HepG2 (cell line): ENCODE data around the gene ZNF385B. TPM values are rescaled to one million over a fixed set of nuclear protein-coding genes. Genes with fewer than 3 reads are reported as not detected.
A peak's percentile ranks its signal among the peaks of the same experiment; 100 is the strongest.

Experiments
- ATAC-seq: fragments of 200-7000 bp; cut with Tn5 transposase; 3 replicates; pipeline ENCODE4 v1.9.1; 2020; ENCODE audit warnings: mild to moderate bottlenecking, moderate library complexity
- BruUV-seq: library from RNA; stranded (reverse); fragments of 400-500 nt; replicated peaks from 2 replicates; lab custom pipeline; 2021; lab: Mats Ljungman, UMichigan
- CTCF ChIA-PET: fragments of 300-600 bp; formaldehyde crosslinking; extraction: SDS; loops from one replicate; lab custom pipeline; 2021; ENCODE audit warnings: low total read pairs, inconsistent platforms, low intra/inter-chr PET ratio; lab: Yijun Ruan, JAX
- POLR2A ChIA-PET: fragments of 350-600 bp; sonication (Branson Sonifier 250); formaldehyde crosslinking; loops from one replicate; lab custom pipeline; 2020; ENCODE audit warnings: antibody characterized with exemption, inconsistent platforms; lab: Yijun Ruan, JAX
- DNase-seq: peaks from one replicate; pipeline ENCODE4 v3.0.0-alpha.2; 2015; ENCODE audit warnings: low spot score
- FAIRE-seq: peaks from 3 replicates; lab custom pipeline; 2011; peaks lifted over from hg19 to GRCh38; lab: Jason Lieb, UNC
- H2AFZ ChIP-seq: one replicate; pipeline ENCODE4 v1.6.1; 2011; ENCODE audit warnings: low read length, inconsistent platforms
- H3K27ac ChIP-seq: fragments of 300-600 bp; 3 replicates; pipeline ENCODE4 v1.8.0; 2011; ENCODE audit warnings: mixed run types, mild to moderate bottlenecking, mixed read lengths, low read length, inconsistent platforms; ENCODE audit not compliant: insufficient read depth; ENCODE audit errors: extremely low read length
- H3K27me3 ChIP-seq, 2 experiments: fragments of 200-600 bp in 1 of 2; 2 replicates in 1 of 2; 3 replicates in 1 of 2; pipeline versions ENCODE4 v1.6.0 to v1.8.0; 2011; ENCODE audit warnings: low read length in 2 of 2, mild to moderate bottlenecking in 2 of 2, moderate library complexity in 2 of 2, inconsistent platforms in 1 of 2; ENCODE audit not compliant: insufficient read depth in 2 of 2, control insufficient read depth in 1 of 2
- H3K36me3 ChIP-seq, 2 experiments: fragments of 200-600 bp in 1 of 2; replicated peaks in 1 of 2; 2 replicates in 1 of 2; 3 replicates in 1 of 2; pipeline versions ENCODE4 v1.5.1 to v1.8.0; 2011; ENCODE audit warnings: low read length in 2 of 2, inconsistent platforms in 1 of 2; ENCODE audit not compliant: insufficient read depth in 2 of 2, control insufficient read depth in 1 of 2
- H3K4me1 ChIP-seq: 2 replicates; pipeline ENCODE4 v1.5.1; 2012; ENCODE audit warnings: low read length, inconsistent platforms; ENCODE audit not compliant: insufficient read depth
- H3K4me2 ChIP-seq: 2 replicates; pipeline ENCODE4 v1.6.0; 2011; ENCODE audit warnings: low read depth, low read length, inconsistent platforms
- H3K4me3 ChIP-seq, 3 experiments: fragments of 200-600 bp in 1 of 3; sonication (generic), shearing (Covaris generic) in 1 of 3; replicated peaks in 1 of 3; 2 replicates each; pipeline ENCODE4 v1.5.1; 2011 to 2016; ENCODE audit warnings: low read length in 3 of 3, inconsistent platforms in 2 of 3, low read depth in 2 of 3, mild to moderate bottlenecking in 2 of 3, control low read depth in 1 of 3, mixed read lengths in 1 of 3; ENCODE audit not compliant: insufficient read depth in 1 of 3
- H3K79me2 ChIP-seq: one replicate; pipeline ENCODE4 v1.6.1; 2011; ENCODE audit warnings: low read length, inconsistent platforms; ENCODE audit not compliant: insufficient read depth
- H3K9ac ChIP-seq: 2 replicates; pipeline ENCODE4 v1.6.0; 2011; ENCODE audit warnings: mild to moderate bottlenecking, low read depth, low read length, inconsistent platforms; ENCODE audit not compliant: insufficient read depth
- H3K9me3 ChIP-seq: 2 replicates; pipeline ENCODE4 v1.5.1; 2012; ENCODE audit warnings: mild to moderate bottlenecking, low read length
- H4K20me1 ChIP-seq: 2 replicates; pipeline ENCODE4 v1.6.0; 2011; ENCODE audit warnings: inconsistent platforms, mild to moderate bottlenecking, low read length, moderate library complexity; ENCODE audit not compliant: insufficient read depth
- CEBPG ChIP-seq: IDR thresholded peaks from 2 replicates; pipeline ENCODE4 v1.6.1; 2016
- JARID2 ChIP-seq: sonication (generic); formaldehyde crosslinking; IDR thresholded peaks from 2 replicates; pipeline ENCODE4 v1.8.1; 2023; ENCODE audit warnings: missing genetic modification reagents, inconsistent platforms; ENCODE audit not compliant: insufficient replicate concordance
- NFE2 ChIP-seq: sonication (generic); formaldehyde crosslinking; IDR thresholded peaks from 2 replicates; pipeline ENCODE4 v1.4.0; 2020; ENCODE audit warnings: missing genetic modification reagents
- SALL2 ChIP-seq: sonication (generic); formaldehyde crosslinking; IDR thresholded peaks from 2 replicates; pipeline ENCODE4 v1.8.1; 2023; ENCODE audit warnings: mild to moderate bottlenecking, missing genetic modification reagents, inconsistent platforms
- SOX13 ChIP-seq, 3 experiments: fragments of 450-650 bp in 1 of 3; sonication (generic) in 1 of 3; formaldehyde crosslinking in 1 of 3; IDR thresholded peaks in 2 of 3; conservative IDR thresholded peaks in 1 of 3; 2 replicates each; pipeline versions ENCODE4 v1.5.0 to v1.6.1; 2016 to 2020; ENCODE audit warnings: antibody characterized with exemption in 1 of 3, mild to moderate bottlenecking in 1 of 3, missing compliant biosample characterization in 1 of 3, missing genetic modification reagents in 1 of 3, moderate library complexity in 1 of 3
- ZBTB40 ChIP-seq, 2 experiments: fragments of 450-650 bp in 1 of 2; sonication (generic) in 1 of 2; formaldehyde crosslinking in 1 of 2; IDR thresholded peaks; 2 replicates each; pipeline versions ENCODE4 v1.6.1 to v1.8.0; 2016 to 2022; ENCODE audit warnings: antibody characterized with exemption in 1 of 2, mild to moderate bottlenecking in 1 of 2, missing genetic modification reagents in 1 of 2
- ZNF543 ChIP-seq: sonication (generic); formaldehyde crosslinking; IDR thresholded peaks from 2 replicates; pipeline ENCODE4 v1.4.0; 2020; ENCODE audit warnings: mild to moderate bottlenecking, missing genetic modification reagents
- ZNF878 ChIP-seq: sonication (generic); formaldehyde crosslinking; IDR thresholded peaks from 2 replicates; pipeline ENCODE4 v1.8.1; 2023; ENCODE audit warnings: mild to moderate bottlenecking, missing genetic modification reagents, moderate library complexity
- WGBS: methylation state at CpG from one replicate; pipeline ENCODE4 v1.1.6; 2017; ENCODE audit warnings: low lambda C conversion rate; 5-methylcytosine and 5-hydroxymethylcytosine counted together
- in situ Hi-C: cut with HindIII; loops from 2 replicates; pipeline ENCODE4 v1.10.0; 2017; ENCODE audit warnings: low pct_unique_long_range_greater_than_20kb; ENCODE audit not compliant: extremely low pct_ligation_motif_present
- intact Hi-C: fragments of 100-400 bp; cut with micrococcal nuclease; formaldehyde crosslinking; loops from one replicate; pipeline ENCODE4 v1.10.0; 2022; ENCODE audit not compliant: unreplicated experiment
- polyA plus RNA-seq, 8 experiments: library from polyadenylated mRNA; depleted of rRNA in 3 of 8; stranded (reverse) in 7 of 8; unstranded in 1 of 8; fragments of >200 nt; fragmentation: Illumina TruSeq in 4 of 8; extraction: Trizol in 4 of 8; gene quantifications; 2 replicates each; pipeline versions ENCODE4 v1.2.1 to v1.2.3, GENCODE V29; 2011 to 2016; ENCODE audit warnings: low read depth in 4 of 8, missing spikeins in 1 of 8, mixed read lengths in 1 of 8; ENCODE audit not compliant: insufficient read depth in 1 of 8
- total RNA-seq, 5 experiments: library from RNA; depleted of rRNA; stranded (reverse); fragments of >200 nt; fragmentation: Illumina TruSeq; extraction: Trizol; gene quantifications; 2 replicates each; pipeline ENCODE4 v1.2.3, GENCODE V29; 2016; ENCODE audit warnings: low read depth in 1 of 5

Gene ZNF385B
- total and polyA plus RNA-seq, 2 of the 13 experiments (the other 11 are each of a cell fraction or from before 2014, with no cell fraction given), result 3.3 to 6.7 TPM

- WGBS, result 79% methylated on average over 4 of the region's 4 CpGs
- ChIA-PET CTCF (no interaction called here), POLR2A (no interaction called here)
- Histone ChIP-seq H3K27me3 (no peaks in the 10 kb centered on the region), H3K9ac (no peak overlapping the region), H3K4me2 (no peak overlapping the region), H3K4me3 (no peak overlapping the region), H2AFZ (no peak overlapping the region), H3K27ac (no peak overlapping the region), H3K36me3 (no peaks in the 10 kb centered on the region), H3K9me3 (no peaks in the 10 kb centered on the region; the same call in 1 of the 2 replicates), H3K79me2 (no peaks in the 10 kb centered on the region), H3K4me1 (peaks cover 7% of the 10 kb centered on the region; the same call in 1 of the 2 replicates), H4K20me1 (no peaks in the 10 kb centered on the region)
- in situ Hi-C loops, result no loop called here
- FAIRE-seq, result no peak
- TF ChIP-seq SALL2, result no peak
- no peak for TF ChIP-seq NFE2 (CRISPR knock-in tag)
- no peak for TF ChIP-seq ZNF878
- no peak for TF ChIP-seq ZBTB40 (IDR thresholded peaks at IDR 0.05)
- TF ChIP-seq ZBTB40 (CRISPR knock-in tag; IDR thresholded peaks at IDR 0.05), result no peak
- TF ChIP-seq JARID2 (CRISPR knock-in tag), result no peak
- TF ChIP-seq SOX13 (IDR thresholded peaks at IDR 0.05), result no peak
- peak in 1 of 2 experiments; percentile 41; a peak in 1 of 4 replicates for TF ChIP-seq SOX13 (CRISPR knock-in tag; conservative IDR thresholded peaks at IDR 0.05 in 1 of 2, IDR thresholded peaks at IDR 0.05 in 1 of 2)
- TF ChIP-seq ZNF543 (CRISPR knock-in tag), result no peak
- 0 out of 2 replicates have a peak, but pooled peaks have one; percentile 38 for TF ChIP-seq CEBPG (CRISPR knock-in tag)
- ATAC-seq, result peak; percentile 48; the same call in 2 of the 3 replicates
- no TSS peak for BruUV-seq
- peak; percentile 44 for DNase-seq
- intact Hi-C loops, result no loop called here
Observed at GRCh38 chr2:179455824-179456223, 405.6 kb downstream of the ZNF385B start.
